Fibroblast of lung (primary cell): Measurements from ENCODE around the gene HOXB6. TPM values are rescaled to one million over a fixed set of nuclear protein-coding genes. Genes with fewer than 3 reads are reported as not detected.

ENCODE experiments used
- DNase-seq, 2 donors: peaks; one replicate each; pipeline versions ENCODE4 v3.0.0 to v3.0.0-alpha.2; 2010; ENCODE audit warnings: low read depth in 2 of 2
- H2AFZ ChIP-seq: 2 replicates; pipeline ENCODE4 v1.5.1; 2012; ENCODE audit warnings: low read length, control low read depth, inconsistent platforms
- H3K27ac ChIP-seq: 2 replicates; pipeline ENCODE4 v1.5.1; 2011; ENCODE audit warnings: low read length, control low read depth; ENCODE audit not compliant: insufficient read depth
- H3K27me3 ChIP-seq: 2 replicates; pipeline ENCODE4 v1.5.1; 2011; ENCODE audit warnings: mild to moderate bottlenecking, low read length; ENCODE audit not compliant: control insufficient read depth, insufficient read depth
- H3K36me3 ChIP-seq: 2 replicates; pipeline ENCODE4 v1.5.1; 2011; ENCODE audit warnings: low read length; ENCODE audit not compliant: control insufficient read depth, insufficient read depth
- H3K4me1 ChIP-seq: 2 replicates; pipeline ENCODE4 v1.5.1; 2011; ENCODE audit warnings: low read length; ENCODE audit not compliant: control insufficient read depth, insufficient read depth; ENCODE audit errors: extremely low read depth
- H3K4me2 ChIP-seq: 2 replicates; pipeline ENCODE4 v1.5.1; 2011; ENCODE audit warnings: low read length, control low read depth; ENCODE audit not compliant: insufficient read depth; ENCODE audit errors: extremely low read depth
- H3K4me3 ChIP-seq, 4 experiments: fragments of 200-600 bp in 1 of 4; sonication (generic) in 1 of 4; replicated peaks in 1 of 4; 2 replicates each; pipeline ENCODE4 v1.5.1; 2011 to 2016; ENCODE audit warnings: low read length in 4 of 4, low read depth in 3 of 4, mild to moderate bottlenecking in 3 of 4, control low read depth in 2 of 4, inconsistent platforms in 1 of 4, mixed read lengths in 1 of 4; ENCODE audit not compliant: insufficient read depth in 1 of 4; ENCODE audit errors: control extremely low read depth in 1 of 4
- H3K79me2 ChIP-seq: 2 replicates; pipeline ENCODE4 v1.5.1; 2012; ENCODE audit warnings: mild to moderate bottlenecking, low read length, inconsistent platforms; ENCODE audit not compliant: control insufficient read depth, insufficient read depth
- H3K9ac ChIP-seq: 2 replicates; pipeline ENCODE4 v1.5.1; 2011; ENCODE audit warnings: mild to moderate bottlenecking, low read length, control low read depth; ENCODE audit not compliant: insufficient read depth
- H3K9me3 ChIP-seq: 2 replicates; pipeline ENCODE4 v1.5.1; 2012; ENCODE audit warnings: low read depth, low read length; ENCODE audit not compliant: control insufficient read depth, insufficient read depth
- H4K20me1 ChIP-seq: 2 replicates; pipeline ENCODE4 v1.5.1; 2011; ENCODE audit warnings: low read length; ENCODE audit not compliant: control insufficient read depth, insufficient read depth; ENCODE audit errors: extremely low read depth
- EZH2 ChIP-seq: IDR thresholded peaks from 2 replicates; pipeline ENCODE4 v1.5.1; 2012; ENCODE audit warnings: low read length, control low read depth, mild to moderate bottlenecking; ENCODE audit errors: missing control alignments
- polyA plus RNA-seq, 2 donors: library from polyadenylated mRNA; depleted of rRNA in 1 of 2; stranded (reverse) in 1 of 2; unstranded in 1 of 2; fragments of >200 nt; gene quantifications; 2 replicates each; pipeline ENCODE4 v1.2.1, GENCODE V29; 2011 to 2012; ENCODE audit warnings: missing spikeins in 1 of 2
- total RNA-seq: library from RNA; depleted of rRNA; stranded (reverse); fragments of >200 nt; gene quantifications from 2 replicates; pipeline ENCODE4 v1.2.1, GENCODE V29; 2014
- TF ChIP-seq, protein P1 (sequence below), 2 donors: IDR thresholded peaks in 1 of 2; conservative IDR thresholded peaks in 1 of 2; 1 replicate in 1 of 2; 2 replicates in 1 of 2; pipeline ENCODE4 v1.5.1; 2011 to 2012; ENCODE audit warnings: low read length in 2 of 2, control low read depth in 1 of 2, inconsistent platforms in 1 of 2, low read depth in 1 of 2, mild to moderate bottlenecking in 1 of 2

Gene HOXB6
- total and polyA plus RNA-seq, 2 donors (not counting 1 experiment from before 2014, with no cell fraction given): 16.2 to 28.9 TPM

DNA sequence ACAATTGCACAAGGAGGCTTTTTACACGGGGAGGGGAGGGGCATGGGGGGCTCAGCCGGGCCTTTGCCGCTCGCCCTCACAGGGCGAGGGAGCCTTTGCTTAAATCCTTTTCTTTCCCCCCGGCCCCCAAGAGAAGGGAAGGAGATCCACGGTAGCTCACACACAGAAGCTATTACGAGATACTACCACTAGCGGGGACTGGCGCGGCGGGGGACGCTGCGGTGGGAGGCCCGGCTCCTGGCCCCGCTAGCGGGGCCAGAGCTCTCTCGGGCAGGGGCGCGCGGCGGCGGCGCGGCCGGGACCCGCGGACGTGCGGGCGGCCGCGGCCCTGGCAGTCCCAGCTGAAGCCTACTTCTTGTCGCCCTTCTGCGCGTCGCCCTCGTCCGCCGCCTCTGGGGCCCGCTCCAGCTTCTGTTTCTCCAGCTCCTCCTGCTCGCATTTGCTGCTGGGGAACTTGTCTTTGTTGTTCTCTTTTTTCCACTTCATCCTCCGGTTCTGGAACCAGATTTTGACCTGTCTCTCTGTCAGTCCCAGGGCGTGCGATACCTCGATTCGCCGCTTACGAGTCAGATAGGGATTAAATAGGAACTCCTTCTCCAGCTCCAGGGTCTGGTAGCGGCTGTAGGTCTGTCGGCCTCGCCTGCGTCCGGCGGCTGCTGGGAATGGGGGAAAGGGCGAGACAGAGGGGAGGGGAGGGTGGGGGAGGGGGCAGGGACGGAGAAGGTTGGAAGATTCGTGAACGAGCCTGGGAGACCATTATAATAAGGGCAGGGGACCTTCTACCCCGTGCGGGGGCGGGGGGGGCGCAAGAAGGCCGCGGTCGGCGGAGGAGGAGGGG is 8.3 kb upstream of the HOXB6 start:
- Histone ChIP-seq H3K27me3 (peaks cover 43% of the 10 kb centered on the region), H3K9me3 (no peaks in the 10 kb centered on the region), H3K79me2 (peaks cover 24% of the 10 kb centered on the region), H3K4me3 (peak overlapping the region; percentile 55 to 94 (median 68)), H3K4me1 (peaks cover 15% of the 10 kb centered on the region), H3K27ac (peak overlapping the region; percentile 32), H4K20me1 (no peaks in the 10 kb centered on the region), H2AFZ (peak overlapping the region; percentile 71), H3K9ac (peak overlapping the region; percentile 53), H3K4me2 (peak overlapping the region; percentile 97), H3K36me3 (no peaks in the 10 kb centered on the region)
- peak; percentile 19 to 60 for DNase-seq
- no peak for TF ChIP-seq EZH2
- TF ChIP-seq, protein P1, sequence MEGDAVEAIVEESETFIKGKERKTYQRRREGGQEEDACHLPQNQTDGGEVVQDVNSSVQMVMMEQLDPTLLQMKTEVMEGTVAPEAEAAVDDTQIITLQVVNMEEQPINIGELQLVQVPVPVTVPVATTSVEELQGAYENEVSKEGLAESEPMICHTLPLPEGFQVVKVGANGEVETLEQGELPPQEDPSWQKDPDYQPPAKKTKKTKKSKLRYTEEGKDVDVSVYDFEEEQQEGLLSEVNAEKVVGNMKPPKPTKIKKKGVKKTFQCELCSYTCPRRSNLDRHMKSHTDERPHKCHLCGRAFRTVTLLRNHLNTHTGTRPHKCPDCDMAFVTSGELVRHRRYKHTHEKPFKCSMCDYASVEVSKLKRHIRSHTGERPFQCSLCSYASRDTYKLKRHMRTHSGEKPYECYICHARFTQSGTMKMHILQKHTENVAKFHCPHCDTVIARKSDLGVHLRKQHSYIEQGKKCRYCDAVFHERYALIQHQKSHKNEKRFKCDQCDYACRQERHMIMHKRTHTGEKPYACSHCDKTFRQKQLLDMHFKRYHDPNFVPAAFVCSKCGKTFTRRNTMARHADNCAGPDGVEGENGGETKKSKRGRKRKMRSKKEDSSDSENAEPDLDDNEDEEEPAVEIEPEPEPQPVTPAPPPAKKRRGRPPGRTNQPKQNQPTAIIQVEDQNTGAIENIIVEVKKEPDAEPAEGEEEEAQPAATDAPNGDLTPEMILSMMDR (conservative IDR thresholded peaks at IDR 0.05 in 1 of 2, IDR thresholded peaks at IDR 0.05 in 1 of 2; ENCODE audit: low read depth in 1 of 2, low read length in 2 of 2): peak; percentile 7 to 29

DNA sequence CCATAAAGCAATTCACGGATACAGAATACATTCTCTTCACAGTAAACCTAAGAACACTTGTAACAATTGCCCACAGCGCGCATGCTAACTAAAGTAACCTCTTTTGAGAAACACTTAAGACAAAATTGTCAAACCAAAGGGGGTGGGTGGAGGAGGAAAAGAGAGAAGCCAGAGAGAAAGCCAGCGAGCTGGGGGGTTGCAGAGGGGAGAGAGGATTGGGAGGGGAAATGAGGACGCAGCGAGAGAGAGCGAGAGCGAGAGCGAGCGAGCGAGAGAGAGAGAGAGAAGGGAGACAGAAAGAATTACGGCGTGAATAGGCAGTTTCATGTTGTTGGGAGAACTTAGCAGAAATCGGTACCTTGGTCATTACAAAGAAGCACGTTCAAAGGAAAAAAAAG is 7.7 kb upstream of the HOXB6 start:
- peak overlapping the region; percentile 71 for H2AFZ ChIP-seq
- H3K27ac ChIP-seq: peak overlapping the region; percentile 32
- H3K9me3 ChIP-seq: no peaks in the 10 kb centered on the region
- H3K9ac ChIP-seq: no peak overlapping the region
- peak overlapping the region; percentile 97 for H3K4me2 ChIP-seq
- peak in 1 of 2 donors; percentile 60 for DNase-seq
- peak overlapping the region; percentile 49 to 94 (median 68) for H3K4me3 ChIP-seq
- H4K20me1 ChIP-seq: no peaks in the 10 kb centered on the region
- no peak for TF ChIP-seq EZH2
- TF ChIP-seq, protein P1 (conservative IDR thresholded peaks at IDR 0.05 in 1 of 2, IDR thresholded peaks at IDR 0.05 in 1 of 2; ENCODE audit: low read depth in 1 of 2, low read length in 2 of 2): no peak
- peaks cover 24% of the 10 kb centered on the region for H3K79me2 ChIP-seq
- H3K36me3 ChIP-seq: no peaks in the 10 kb centered on the region
- H3K4me1 ChIP-seq: peaks cover 15% of the 10 kb centered on the region
- peaks cover 36% of the 10 kb centered on the region for H3K27me3 ChIP-seq

DNA sequence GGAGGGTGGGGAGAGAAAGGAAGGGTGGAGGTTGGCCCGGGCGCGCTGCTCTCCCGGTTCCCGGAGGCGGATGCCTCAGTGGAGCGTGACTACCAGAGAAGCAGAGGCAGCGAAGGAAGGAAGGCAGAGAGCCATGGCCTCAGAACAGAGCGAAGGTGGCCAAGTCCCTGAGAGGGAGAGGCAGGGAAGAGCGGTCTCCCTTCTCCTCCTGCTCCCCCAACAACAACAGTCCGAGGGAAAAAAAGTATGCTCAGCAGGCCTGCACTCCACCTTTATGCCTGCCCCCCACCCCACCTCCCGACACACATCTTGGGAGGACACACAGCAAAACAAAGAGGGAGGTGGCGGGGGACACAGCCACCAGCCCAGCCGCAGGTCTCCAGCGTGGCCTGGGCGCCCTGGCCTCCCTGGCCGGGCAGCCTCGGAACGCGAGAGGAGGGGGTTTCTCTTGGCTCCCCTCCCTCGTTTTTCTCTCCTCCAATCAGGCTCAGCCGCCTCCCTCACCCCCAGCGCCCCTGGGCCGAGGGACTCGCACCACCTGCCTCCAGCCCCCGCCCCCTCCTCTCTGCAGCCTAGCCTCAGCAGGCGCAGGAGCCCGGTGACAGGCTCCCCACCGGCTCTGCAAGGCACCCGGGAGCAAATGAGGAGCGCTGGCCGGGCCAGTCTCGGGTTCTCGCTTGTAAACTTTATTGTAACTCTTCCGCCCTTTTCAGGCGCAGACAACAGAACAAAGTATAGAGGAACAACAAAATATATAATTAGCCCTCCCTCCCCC is 7.1 kb upstream of the HOXB6 start:
- H3K27ac ChIP-seq: peak overlapping the region; percentile 85
- peak overlapping the region; percentile 97 for H3K4me2 ChIP-seq
- H3K9ac ChIP-seq: peak overlapping the region; percentile 3
- H3K36me3 ChIP-seq: peaks cover 1% of the 10 kb centered on the region
- H4K20me1 ChIP-seq: no peaks in the 10 kb centered on the region
- H2AFZ ChIP-seq: peak overlapping the region; percentile 69
- H3K4me1 ChIP-seq: peaks cover 15% of the 10 kb centered on the region
- TF ChIP-seq, protein P1 (conservative IDR thresholded peaks at IDR 0.05 in 1 of 2, IDR thresholded peaks at IDR 0.05 in 1 of 2; ENCODE audit: low read depth in 1 of 2, low read length in 2 of 2): no peak
- TF ChIP-seq EZH2: no peak
- no peaks in the 10 kb centered on the region for H3K9me3 ChIP-seq
- H3K79me2 ChIP-seq: peaks cover 24% of the 10 kb centered on the region
- H3K27me3 ChIP-seq: peaks cover 31% of the 10 kb centered on the region
- DNase-seq: no peak
- peak overlapping the region; percentile 10 to 94 (median 82) for H3K4me3 ChIP-seq
